Measurements from ENCODE around the gene FRMD3.

Gene FRMD3

DNA sequence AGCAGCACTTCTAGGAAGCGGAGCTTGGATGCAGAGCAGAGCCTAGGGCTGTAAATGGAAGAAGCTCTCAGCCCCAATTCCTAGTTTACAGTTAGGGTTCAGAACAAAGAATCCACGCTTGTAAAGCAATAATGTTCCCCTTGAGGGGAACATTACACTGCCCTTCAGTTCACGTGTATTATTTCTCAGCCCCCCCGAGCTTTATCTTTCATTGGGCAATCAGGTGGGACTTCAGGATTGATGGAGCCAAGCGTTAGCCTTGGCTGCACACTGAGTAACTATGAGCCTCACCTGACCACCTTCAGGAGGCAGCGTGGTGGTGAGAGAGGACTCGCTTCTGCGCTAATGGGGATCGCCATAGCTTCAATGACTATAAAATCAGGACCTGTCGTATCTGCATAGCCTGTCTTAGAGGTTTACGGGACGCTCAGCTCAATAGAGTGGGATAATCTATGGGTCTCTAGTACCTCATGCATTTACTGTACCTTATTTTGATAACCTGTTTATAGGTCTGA lies 318.2 kb downstream of the FRMD3 start:
- DNase-seq: no peak

DNA sequence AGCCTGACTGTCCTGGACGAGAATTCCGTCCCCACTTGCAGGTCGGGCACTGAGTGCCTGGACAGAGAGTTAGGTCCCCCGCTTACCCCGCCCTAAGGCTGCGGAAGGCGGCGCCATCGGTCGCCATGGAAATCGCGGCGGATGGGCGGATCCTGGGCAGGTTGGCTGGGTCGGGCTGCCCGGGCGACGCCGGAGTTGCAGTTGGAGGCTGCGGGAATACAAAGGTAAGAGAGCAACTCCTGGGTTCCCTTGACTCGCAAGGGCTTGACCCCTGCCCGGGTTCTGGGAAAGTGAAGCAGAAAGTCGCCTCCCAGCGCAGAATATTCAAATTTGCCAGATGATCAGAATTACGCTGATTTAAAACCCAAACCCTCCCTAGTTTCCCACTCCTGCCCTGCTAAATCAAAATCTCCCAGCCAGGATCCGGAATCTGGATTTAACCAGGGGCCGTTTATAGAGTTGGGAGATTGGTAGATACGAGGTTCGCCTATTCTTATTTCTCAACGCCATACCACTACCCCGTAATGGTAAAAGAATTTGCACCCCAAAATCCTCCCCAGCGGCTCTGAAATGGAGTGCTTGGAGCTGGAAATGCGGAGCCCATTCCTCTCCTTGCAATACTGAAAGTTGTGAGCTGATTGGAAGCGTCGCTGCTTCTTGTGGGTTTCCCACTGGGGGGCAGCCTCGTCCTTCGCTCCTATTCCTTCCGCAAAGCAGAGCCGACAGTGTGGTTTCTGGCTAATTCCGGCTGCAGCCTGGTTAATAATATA lies 318.9 kb downstream of the FRMD3 start:
- DNase-seq: peak; percentile 79

DNA sequence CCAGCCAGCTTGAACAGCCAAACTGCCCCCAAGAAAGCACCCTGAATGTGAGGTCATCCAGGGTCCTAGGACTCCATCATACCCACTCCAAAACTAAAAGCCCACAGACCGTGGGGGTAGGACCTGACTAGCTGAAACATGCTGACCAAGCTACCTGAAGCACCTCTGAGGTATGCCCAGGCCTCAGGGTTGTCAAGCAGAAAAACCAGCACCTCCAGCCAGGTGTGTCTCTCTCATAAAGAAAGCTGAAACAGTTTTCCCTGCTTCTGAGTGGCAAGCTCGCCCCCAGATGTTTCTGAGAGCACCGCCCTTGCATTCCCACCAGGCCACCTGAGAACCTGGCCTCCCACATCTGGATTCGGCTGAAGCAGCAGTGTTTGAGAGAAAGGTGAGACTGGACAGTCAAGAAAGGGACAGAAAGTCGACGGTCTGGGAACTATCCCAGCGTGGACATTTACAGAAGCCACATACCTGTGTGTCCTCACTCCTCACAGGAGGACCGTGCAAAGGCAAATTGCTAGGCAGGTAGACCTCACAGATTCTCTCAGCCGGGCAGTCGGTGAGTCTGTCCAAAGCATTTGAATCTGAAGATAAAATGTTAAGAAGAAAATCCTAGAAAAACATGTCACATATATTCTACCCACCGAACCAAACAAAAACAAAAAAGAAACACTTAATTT lies 319.6 kb downstream of the FRMD3 start:
- no peak for DNase-seq

DNA sequence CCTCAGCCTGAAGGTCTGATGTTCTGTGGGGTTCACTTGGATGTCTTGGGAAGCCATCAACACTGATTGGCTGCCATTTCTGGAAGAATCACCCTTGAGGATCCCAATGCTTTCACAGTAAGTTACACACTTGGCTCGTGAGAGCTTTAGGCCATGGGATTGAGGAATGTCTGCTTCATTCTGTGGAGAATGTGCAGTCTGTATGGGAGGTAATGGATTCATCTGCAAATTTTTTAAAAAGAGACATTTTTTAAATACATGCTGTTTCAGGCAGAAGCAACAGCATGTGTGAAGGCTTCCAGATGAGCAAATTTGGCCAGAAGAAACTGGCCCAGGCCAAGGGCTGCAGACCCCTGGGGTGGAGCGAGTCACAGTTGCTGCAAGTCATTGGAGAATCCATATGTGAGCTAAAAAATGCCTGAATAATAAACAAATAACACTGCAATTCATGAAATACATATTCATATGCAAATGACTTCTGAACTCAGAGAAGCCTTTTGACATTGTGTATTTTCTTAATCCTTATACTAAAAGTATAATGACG lies 328.9 kb downstream of the FRMD3 start:
- DNase-seq: no peak

DNA sequence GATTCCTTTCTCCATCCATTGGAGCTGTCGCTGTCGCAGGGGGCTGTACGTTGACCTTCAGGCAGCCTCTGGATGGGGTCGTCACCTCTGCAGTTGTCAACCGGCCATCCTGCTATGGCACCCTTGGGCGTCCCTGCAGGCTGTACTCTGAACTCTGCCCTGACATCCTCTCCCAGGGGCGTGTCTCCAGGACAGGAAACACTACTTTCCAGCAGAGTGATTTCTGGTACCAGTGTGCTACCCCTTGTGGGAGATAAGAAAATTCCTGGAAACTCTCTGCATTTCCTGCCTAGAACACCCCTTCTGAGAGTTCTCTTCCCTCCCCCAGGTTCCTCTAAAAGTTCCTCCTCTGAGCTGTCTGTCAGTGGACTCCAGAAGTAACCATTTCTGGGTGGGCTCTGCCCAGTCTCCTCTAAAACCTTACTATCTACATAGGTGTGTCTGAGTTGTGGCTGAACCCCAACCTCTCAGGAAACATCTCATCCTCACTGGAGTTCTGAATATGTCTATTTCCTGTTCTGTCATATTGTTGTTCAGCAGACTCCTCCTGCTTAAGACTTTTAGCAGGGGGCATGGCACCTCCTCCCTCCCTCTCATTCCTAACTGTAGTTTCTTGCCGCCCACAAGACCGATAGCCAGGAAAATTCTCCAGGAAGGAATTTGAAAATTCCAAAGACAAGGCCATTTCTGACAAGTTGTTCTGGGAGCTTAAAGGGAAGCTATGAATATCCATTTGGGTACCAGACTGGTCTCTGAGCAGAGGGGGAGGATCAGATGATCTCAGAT lies 329.9 kb downstream of the FRMD3 start:
- DNase-seq: peak; percentile 17

DNA sequence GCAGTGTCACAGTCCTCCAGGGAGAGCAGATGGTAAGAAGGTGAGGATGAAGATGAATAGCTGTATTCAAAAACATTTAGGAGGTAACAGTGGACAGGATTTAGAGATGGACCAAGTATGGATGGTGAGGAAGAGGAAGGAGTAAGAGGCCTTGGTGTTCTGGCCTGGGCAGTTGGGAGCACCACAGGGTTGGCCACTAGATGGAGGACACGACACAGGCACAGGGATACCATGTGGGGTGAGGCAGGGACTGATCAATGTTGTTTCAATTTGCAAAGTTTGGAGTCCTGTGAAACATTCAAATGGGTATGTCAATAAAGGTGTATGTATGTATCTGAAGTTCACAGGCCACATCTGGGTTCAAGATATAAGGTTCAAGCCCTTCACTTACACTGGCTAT lies 334.2 kb downstream of the FRMD3 start:
- DNase-seq: no peak

DNA sequence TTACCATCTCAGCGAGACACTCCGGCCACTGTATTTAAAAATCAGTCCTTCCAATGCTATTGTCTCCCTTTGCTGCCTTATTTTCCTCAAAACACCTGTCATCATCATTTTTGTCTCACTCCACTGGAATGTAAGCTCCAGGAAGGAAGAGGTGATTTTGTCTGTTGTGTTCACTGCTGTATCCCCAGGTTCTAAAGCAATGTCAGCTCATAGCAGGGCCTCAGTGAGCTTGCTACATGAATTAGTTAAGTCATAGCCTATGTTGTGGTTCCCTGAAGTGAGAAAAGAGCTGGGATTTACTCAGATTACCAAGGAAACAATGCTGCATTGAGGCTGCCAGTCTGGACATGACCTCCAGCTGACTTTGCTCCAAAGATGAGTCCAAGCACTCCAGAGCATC lies 337.7 kb downstream of the FRMD3 start:
- no peak for DNase-seq

DNA sequence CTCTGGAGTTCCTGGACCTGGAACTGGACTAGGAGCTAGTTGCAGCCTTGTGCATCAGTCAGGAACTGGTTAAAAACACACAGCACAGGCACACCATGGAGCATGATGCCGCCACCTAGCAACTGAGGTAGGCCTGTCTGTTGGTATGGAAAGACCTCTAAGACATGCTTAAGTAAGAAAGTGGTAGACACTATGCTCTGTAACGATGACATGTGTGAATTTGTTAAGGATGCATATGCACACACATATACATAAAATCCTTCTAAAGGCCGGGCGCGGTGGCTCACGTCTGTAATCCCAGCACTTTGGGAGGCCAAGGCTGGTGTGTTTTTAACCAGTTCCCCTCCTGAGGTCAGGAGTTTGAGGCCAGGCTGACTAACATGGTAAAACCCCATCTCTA lies 338.4 kb downstream of the FRMD3 start:
- no peak for DNase-seq

DNA sequence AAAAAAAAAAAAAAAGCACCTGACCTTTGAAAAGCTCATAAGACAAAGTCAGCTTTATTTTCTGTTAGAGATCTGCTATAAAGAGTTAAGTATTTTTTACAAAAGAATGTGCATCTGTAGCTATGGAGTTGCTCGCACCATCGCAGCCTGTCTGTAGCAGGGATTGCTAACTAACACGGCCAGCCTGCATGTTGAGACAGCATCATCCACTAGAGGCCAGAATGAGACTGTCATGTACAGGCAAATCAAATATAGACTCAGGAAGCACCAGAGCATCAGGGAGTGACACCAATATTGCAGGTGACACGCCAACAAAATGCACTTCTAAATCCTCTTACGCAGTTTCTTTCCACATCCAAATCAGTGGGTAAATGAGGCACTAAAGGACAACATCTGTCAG lies 339.0 kb downstream of the FRMD3 start:
- peak; percentile 60 for DNase-seq

DNA sequence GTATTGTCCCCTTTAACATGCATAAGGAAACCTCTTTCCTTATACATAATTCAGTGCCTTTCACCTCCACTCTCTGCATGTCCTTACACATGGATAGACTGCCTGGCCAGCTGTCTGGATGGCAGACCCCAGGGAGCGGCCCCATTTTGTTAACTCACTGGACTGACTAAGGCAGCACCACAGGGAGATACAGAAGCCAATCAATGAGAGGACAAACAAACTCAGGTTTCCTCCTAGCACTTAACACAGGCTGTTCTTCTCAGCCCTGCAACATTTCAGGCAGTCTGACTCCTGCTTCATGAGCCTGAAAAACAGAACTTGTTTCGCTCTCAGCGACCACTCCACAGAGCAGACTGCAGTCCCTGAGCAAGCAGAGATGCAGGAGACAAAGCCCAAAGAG lies 339.8 kb downstream of the FRMD3 start:
- no peak for DNase-seq

DNA sequence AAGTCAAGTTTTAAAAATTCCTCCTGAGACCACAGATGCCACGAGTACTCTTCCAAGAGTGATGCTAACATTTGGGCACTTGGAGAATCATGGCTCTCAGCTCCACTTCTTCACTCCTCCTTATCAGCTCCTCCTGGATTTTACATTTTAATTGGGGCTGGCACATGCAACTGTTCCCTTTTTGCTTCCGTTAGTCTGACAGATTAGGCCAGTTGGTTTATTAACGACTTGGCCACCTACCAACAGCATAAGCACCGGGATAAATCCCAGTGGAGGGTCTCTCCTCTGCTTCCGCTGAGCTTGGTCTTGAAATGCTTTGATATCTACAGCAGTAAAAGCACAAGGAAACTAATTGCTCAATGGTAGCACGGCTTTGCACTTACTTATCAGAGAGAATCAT lies 340.6 kb downstream of the FRMD3 start:
- no peak for DNase-seq

DNA sequence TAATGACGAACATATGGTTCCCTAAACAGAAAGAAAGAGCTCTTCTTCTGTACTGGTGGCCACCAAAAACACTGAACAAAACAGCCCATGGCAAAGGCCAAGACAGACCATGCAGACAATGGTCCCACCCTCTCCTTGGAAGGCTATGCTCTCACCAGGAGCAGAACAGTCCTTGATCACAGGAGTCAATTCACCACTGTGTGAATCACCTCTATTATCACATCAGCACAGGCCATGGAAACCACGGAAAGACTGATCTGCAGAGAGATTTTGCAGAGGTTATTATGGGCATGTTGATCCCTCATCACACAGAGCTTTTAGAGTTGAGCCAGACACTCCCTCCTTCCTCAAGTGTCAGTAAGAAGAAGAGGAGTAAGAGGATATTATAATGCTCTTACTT lies 341.3 kb downstream of the FRMD3 start:
- DNase-seq: peak; percentile 46

Data from fibroblast of skin of abdomen (primary cell).